Smooth muscle cell (in vitro differentiated cells): ENCODE measurements around the gene TIMM44. TPM values are rescaled to one million over a fixed set of nuclear protein-coding genes. Genes with fewer than 3 reads are reported as not detected.

Source experiments
- DNase-seq: peaks from one replicate; lab custom pipeline; 2025; ENCODE audit not compliant: unreplicated experiment; lab: John Stamatoyannopoulos, UW
- H2AFZ ChIP-seq: fragments of 200-600 bp; sonication (generic); 2 replicates; pipeline ENCODE4 v1.6.0; 2016; ENCODE audit warnings: antibody characterized with exemption, low read depth, mild to moderate bottlenecking
- H3F3A ChIP-seq: fragments of 200-600 bp; sonication (generic); 2 replicates; pipeline ENCODE4 v1.6.0; 2017; ENCODE audit warnings: antibody characterized with exemption, low read depth
- H3K27ac ChIP-seq: fragments of 200-600 bp; sonication (generic); 2 replicates; pipeline ENCODE4 v1.5.1; 2016; ENCODE audit warnings: low read depth, mild to moderate bottlenecking
- H3K27me3 ChIP-seq: fragments of 200-600 bp; sonication (generic); 2 replicates; pipeline ENCODE4 v1.6.1; 2016; ENCODE audit warnings: low read depth, mild to moderate bottlenecking
- H3K36me3 ChIP-seq: fragments of 200-600 bp; sonication (generic); 2 replicates; pipeline ENCODE4 v1.5.1; 2016; ENCODE audit warnings: low read depth
- H3K4me1 ChIP-seq: fragments of 200-600 bp; sonication (generic); 2 replicates; pipeline ENCODE4 v1.5.1; 2016; ENCODE audit warnings: low read depth
- H3K4me2 ChIP-seq: fragments of 200-600 bp; sonication (generic); 2 replicates; pipeline ENCODE4 v1.6.0; 2016; ENCODE audit warnings: mild to moderate bottlenecking
- H3K4me3 ChIP-seq: fragments of 200-600 bp; sonication (generic); 2 replicates; pipeline ENCODE4 v1.5.1; 2016; ENCODE audit warnings: mild to moderate bottlenecking
- H3K79me2 ChIP-seq: fragments of 200-600 bp; sonication (generic); 2 replicates; pipeline ENCODE4 v1.6.0; 2016; ENCODE audit warnings: low read depth, mild to moderate bottlenecking
- H3K9ac ChIP-seq: fragments of 200-600 bp; sonication (generic); 2 replicates; pipeline ENCODE4 v1.6.0; 2016; ENCODE audit warnings: low read depth
- H3K9me3 ChIP-seq: fragments of 200-600 bp; sonication (generic); replicated peaks from 2 replicates; pipeline ENCODE4 v1.5.1; 2016; ENCODE audit warnings: low read depth
- H4K20me1 ChIP-seq: fragments of 200-600 bp; sonication (generic); 2 replicates; pipeline ENCODE4 v1.6.0; 2016; ENCODE audit warnings: low read depth
- CTCF ChIP-seq: fragments of 200-600 bp; sonication (generic); IDR thresholded peaks from 2 replicates; pipeline ENCODE4 v1.5.1; 2017; ENCODE audit warnings: borderline replicate concordance, mild to moderate bottlenecking, antibody characterized with exemption; ENCODE audit not compliant: insufficient read depth, poor library complexity, severe bottlenecking
- WGBS: methylation state at CpG from one replicate; pipeline ENCODE4 v1.1.7; 2016; ENCODE audit warnings: low lambda C conversion rate; 5-methylcytosine and 5-hydroxymethylcytosine counted together
- polyA plus RNA-seq: library from polyadenylated mRNA; unstranded; fragments of >200 nt; fragmentation: Nextera tagmentation; extraction: Ambion mirVana; gene quantifications from 2 replicates; pipeline ENCODE4 v1.2.1, GENCODE V29; 2016
- total RNA-seq: library from RNA; depleted of rRNA; stranded (reverse); fragments of >200 nt; gene quantifications from 2 replicates; pipeline ENCODE4 v1.2.3, GENCODE V29; 2014

Gene TIMM44
- total and polyA plus RNA-seq, 2 experiments from 2014 or later: 21.8 to 25.1 TPM

DNA sequence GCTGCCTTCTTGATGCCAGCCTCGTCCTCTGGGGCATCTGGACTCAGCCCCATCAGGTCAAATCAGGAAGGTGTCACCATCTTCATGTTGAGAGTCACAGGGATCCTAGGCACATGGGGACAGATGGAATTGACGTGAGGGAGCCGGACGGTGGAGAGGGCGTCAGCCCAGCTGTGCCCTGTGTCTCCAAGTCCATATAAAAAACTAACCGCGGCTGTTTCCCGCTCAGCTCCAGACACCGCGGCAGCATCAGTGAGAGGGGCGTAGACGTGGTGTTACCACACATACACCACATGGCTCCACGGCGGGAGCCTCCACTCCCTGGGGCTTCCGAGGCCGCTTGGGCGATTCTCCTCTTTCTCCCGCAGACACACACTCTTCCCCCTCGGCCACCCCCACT lies 63.6 kb downstream of the TIMM44 start:
- no peak overlapping the region for H3K27ac ChIP-seq
- H3K9ac ChIP-seq: no peak overlapping the region
- H3K9me3 ChIP-seq: no peaks in the 10 kb centered on the region
- no peak overlapping the region for H3K4me2 ChIP-seq
- no peaks in the 10 kb centered on the region for H4K20me1 ChIP-seq
- H3K4me1 ChIP-seq: no peaks in the 10 kb centered on the region
- no peaks in the 10 kb centered on the region for H3K36me3 ChIP-seq
- DNase-seq: no peak
- H3K79me2 ChIP-seq: no peaks in the 10 kb centered on the region
- no peak overlapping the region for H2AFZ ChIP-seq
- no peak for TF ChIP-seq CTCF
- 94% methylated on average over 19 of the region's 19 CpGs for WGBS
- H3K4me3 ChIP-seq: no peak overlapping the region
- peaks cover 9% of the 10 kb centered on the region for H3K27me3 ChIP-seq
- H3F3A ChIP-seq: no peaks in the 10 kb centered on the region

DNA sequence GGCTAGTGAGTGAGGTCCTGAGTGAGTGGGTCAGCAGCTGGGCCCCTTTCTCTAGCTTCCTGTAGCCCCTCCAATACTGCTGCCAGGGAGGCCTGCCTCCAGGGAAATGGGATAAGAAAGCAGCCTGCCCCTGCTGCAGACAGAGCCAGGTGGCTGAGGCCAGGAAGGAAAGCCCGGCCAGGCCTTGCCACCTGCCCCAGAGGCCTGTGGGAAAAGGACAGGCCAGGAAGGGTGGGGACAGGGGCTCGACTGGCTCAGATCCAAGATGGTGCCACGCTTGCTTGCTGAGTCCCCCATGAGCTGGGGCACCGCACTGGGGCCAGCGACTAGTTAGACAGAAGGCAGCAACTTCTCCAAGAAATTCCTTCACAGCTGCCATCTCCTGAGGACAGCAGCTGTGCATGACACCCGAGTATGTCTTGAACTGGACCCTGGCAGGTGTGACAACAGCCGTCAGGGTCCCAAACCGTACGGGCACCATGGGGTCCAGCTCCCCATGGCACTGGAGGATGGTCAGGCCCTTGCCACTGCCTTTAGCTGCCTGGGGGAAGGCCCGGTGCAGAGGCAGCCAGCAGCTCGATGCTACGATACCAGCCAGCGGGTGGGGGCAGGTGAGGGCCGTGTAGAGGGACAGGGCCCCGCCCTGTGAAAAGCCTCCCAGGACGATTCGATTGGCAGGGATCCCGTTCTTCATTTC lies 64.2 kb downstream of the TIMM44 start:
- no peak overlapping the region for H3K4me3 ChIP-seq
- no peaks in the 10 kb centered on the region for H3K9me3 ChIP-seq

GRCh38 chr19:7877249-7877836 lies 66.1 kb downstream of the TIMM44 start:
- H3K4me3 ChIP-seq: no peak overlapping the region
- no peak overlapping the region for H2AFZ ChIP-seq
- no peak for DNase-seq
- H3F3A ChIP-seq: no peaks in the 10 kb centered on the region
- H3K4me1 ChIP-seq: peaks cover 2% of the 10 kb centered on the region
- H3K9ac ChIP-seq: no peak overlapping the region
- TF ChIP-seq CTCF: no peak
- H4K20me1 ChIP-seq: no peaks in the 10 kb centered on the region
- no peaks in the 10 kb centered on the region for H3K9me3 ChIP-seq
- H3K79me2 ChIP-seq: no peaks in the 10 kb centered on the region
- H3K4me2 ChIP-seq: no peak overlapping the region
- H3K27me3 ChIP-seq: peaks cover 34% of the 10 kb centered on the region
- WGBS: 87% methylated on average over 6 of the region's 6 CpGs
- H3K36me3 ChIP-seq: no peaks in the 10 kb centered on the region
- no peak overlapping the region for H3K27ac ChIP-seq

More for the DNA sequence above, 64.2 kb downstream of the TIMM44 start:
- Histone ChIP-seq H3K36me3 (no peaks in the 10 kb centered on the region), H2AFZ (no peak overlapping the region), H3K4me2 (no peak overlapping the region), H3K27ac (no peak overlapping the region), H3K4me1 (no peaks in the 10 kb centered on the region), H3F3A (no peaks in the 10 kb centered on the region), H3K27me3 (peaks cover 15% of the 10 kb centered on the region), H3K9ac (no peak overlapping the region), H3K79me2 (no peaks in the 10 kb centered on the region), H4K20me1 (no peaks in the 10 kb centered on the region)
- no peak for DNase-seq
- no peak for TF ChIP-seq CTCF
- WGBS: 90% methylated on average over 17 of the region's 18 CpGs

Other genes with a start within 250 kb of the TIMM44 start
- gene FCER2, start 241.5 kb downstream of the TIMM44 start, total RNA-seq: not detected in 2 replicates
- not detected in 2 replicates for gene FCER2, start 241.5 kb downstream of the TIMM44 start, polyA plus RNA-seq
- not detected in 2 replicates for gene CLEC4G, start 211.6 kb downstream of the TIMM44 start, total RNA-seq
- not detected in 2 replicates for gene CLEC4G, start 211.6 kb downstream of the TIMM44 start, polyA plus RNA-seq
- not detected in 2 replicates for gene CD209, start 196.1 kb downstream of the TIMM44 start, total RNA-seq
- gene CD209, start 196.1 kb downstream of the TIMM44 start, polyA plus RNA-seq: not detected in 2 replicates
- not detected in 2 replicates for gene CLEC4M, start 180.4 kb downstream of the TIMM44 start, total RNA-seq
- not detected in 2 replicates for gene CLEC4M, start 180.4 kb downstream of the TIMM44 start, polyA plus RNA-seq
- gene EVI5L, start 113.4 kb downstream of the TIMM44 start, total RNA-seq: 8.8 and 10.9 TPM in 2 replicates
- gene EVI5L, start 113.4 kb downstream of the TIMM44 start, polyA plus RNA-seq: 15.9 and 21.2 TPM in 2 replicates
- gene PRR36, start 69.3 kb downstream of the TIMM44 start, total RNA-seq: 0.13 TPM in 1 of 2 replicates, not detected in the other
- 0.57 and 2.5 TPM in 2 replicates for gene PRR36, start 69.3 kb downstream of the TIMM44 start, polyA plus RNA-seq
- gene LRRC8E, start 55.2 kb downstream of the TIMM44 start, total RNA-seq: 7.6 and 7.8 TPM in 2 replicates
- 6.3 and 7.4 TPM in 2 replicates for gene LRRC8E, start 55.2 kb downstream of the TIMM44 start, polyA plus RNA-seq
- gene MAP2K7, start 39.8 kb downstream of the TIMM44 start, total RNA-seq: 6.7 and 8.2 TPM in 2 replicates
- gene MAP2K7, start 39.8 kb downstream of the TIMM44 start, polyA plus RNA-seq: 9.2 and 13.1 TPM in 2 replicates
- gene TGFBR3L, start 28.8 kb downstream of the TIMM44 start, total RNA-seq: 18.7 and 20.7 TPM in 2 replicates
- gene TGFBR3L, start 28.8 kb downstream of the TIMM44 start, polyA plus RNA-seq: 44.0 and 46.6 TPM in 2 replicates
- 9.5 and 18.2 TPM in 2 replicates for gene SNAPC2, start 23.3 kb downstream of the TIMM44 start, total RNA-seq
- 35.0 and 35.3 TPM in 2 replicates for gene SNAPC2, start 23.3 kb downstream of the TIMM44 start, polyA plus RNA-seq
- gene CTXN1, start 17.5 kb downstream of the TIMM44 start, total RNA-seq: 4.8 and 6.0 TPM in 2 replicates
- 25.4 and 26.0 TPM in 2 replicates for gene CTXN1, start 17.5 kb downstream of the TIMM44 start, polyA plus RNA-seq
- gene ELAVL1, start 62.0 kb upstream of the TIMM44 start, total RNA-seq: 32.8 and 47.9 TPM in 2 replicates
- 90.7 and 91.6 TPM in 2 replicates for gene ELAVL1, start 62.0 kb upstream of the TIMM44 start, polyA plus RNA-seq
- gene CCL25, start 109.1 kb upstream of the TIMM44 start, total RNA-seq: not detected in 2 replicates
- 0.91 TPM in 1 of 2 replicates, not detected in the other for gene CCL25, start 109.1 kb upstream of the TIMM44 start, polyA plus RNA-seq
- gene FBN3, start 205.9 kb upstream of the TIMM44 start, total RNA-seq: not detected in 2 replicates
- not detected in 2 replicates for gene FBN3, start 205.9 kb upstream of the TIMM44 start, polyA plus RNA-seq